ENCODE data around the gene GIPC2. TPM values are rescaled to one million over a fixed set of nuclear protein-coding genes. Genes with fewer than 3 reads are reported as not detected.
"Not testable (repeated sequence)": the region's sequence is repeated elsewhere in the genome, so short reads cannot be mapped to it uniquely, and the experiment has no call there.

The GIPC2 gene
- total RNA-seq, 4 donors from 2014 or later: 4.2 to 5.9 (median 4.5) TPM

DNA sequence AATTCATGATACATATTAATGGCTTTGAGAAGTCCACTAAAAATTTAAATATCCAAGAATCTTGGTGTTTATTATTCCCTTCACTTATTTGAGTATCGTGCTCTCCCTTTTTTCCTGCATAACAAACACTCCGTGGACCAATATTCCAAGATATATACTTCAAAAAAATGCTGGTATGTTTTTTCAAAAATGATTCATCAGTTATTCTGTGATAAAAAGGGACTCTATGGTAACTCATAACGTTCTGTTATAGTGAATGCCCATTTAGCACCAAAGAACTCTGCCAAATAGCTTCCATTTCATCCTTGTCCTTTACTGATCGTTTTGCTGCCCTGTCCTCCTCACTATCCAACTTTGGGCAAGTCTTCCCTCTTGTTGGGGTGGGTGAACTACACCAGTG, 12.9 kb downstream of the GIPC2 start:
- Histone ChIP-seq H3K27me3 (no peaks in the 10 kb centered on the region), H3K4me3 (no peak overlapping the region), H3K4me1 (no peaks in the 10 kb centered on the region), H3K27ac (no peak overlapping the region), H3K9me3 (no peaks in the 10 kb centered on the region), H3K36me3 (no peaks in the 10 kb centered on the region)
- TF ChIP-seq POLR2AphosphoS5 (IDR thresholded peaks at IDR 0.05) (no peak), EP300 (IDR thresholded peaks at IDR 0.05) (no peak), POLR2A (IDR thresholded peaks at IDR 0.05) (no peak), CTCF (IDR thresholded peaks at IDR 0.05) (no peak)
- no peak for DNase-seq (ENCODE audit: low spot score in 2 of 2)
- WGBS: 86% methylated on average over 4 of the region's 4 CpGs

DNA sequence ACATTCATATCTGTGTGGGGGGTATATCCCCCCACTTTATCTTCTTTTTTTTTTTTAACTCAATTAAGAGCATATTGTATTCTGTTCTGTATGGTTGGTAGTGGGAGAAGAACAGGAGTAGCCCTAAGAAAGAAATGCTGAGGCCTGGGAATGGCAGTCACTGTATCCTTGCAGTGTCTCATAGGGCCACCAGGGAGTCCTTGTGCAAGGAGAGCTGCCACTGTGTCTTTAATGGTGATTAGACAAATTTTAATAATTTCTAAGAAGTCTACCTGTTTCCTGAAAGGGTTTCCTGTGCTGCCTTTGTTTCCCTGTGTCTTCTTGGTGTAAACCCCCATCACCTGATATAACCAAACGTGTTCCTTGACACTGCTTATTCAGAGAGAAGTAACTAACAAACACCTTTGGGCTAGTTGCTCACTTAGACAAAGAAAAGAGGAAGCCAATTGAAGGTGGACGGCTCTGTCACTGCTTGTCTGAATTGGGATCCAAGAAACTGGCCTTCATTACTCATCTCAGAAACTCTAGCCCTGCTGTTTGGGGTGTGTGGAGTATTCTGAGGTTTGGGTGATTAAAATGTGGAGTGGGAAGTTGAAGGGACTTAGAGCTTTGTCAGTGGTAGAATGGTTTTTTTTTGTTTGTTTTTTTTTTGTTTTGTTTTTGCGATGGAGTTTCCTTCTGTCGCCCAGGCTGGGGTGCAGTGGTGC, 15.2 kb downstream of the GIPC2 start:
- H3K27ac ChIP-seq: no peak overlapping the region
- TF ChIP-seq POLR2A (IDR thresholded peaks at IDR 0.05): no peak
- TF ChIP-seq POLR2AphosphoS5 (IDR thresholded peaks at IDR 0.05): no peak
- TF ChIP-seq CTCF (IDR thresholded peaks at IDR 0.05): no peak
- no peak for TF ChIP-seq EP300 (IDR thresholded peaks at IDR 0.05)
- H3K4me1 ChIP-seq: no peaks in the 10 kb centered on the region
- H3K9me3 ChIP-seq: no peaks in the 10 kb centered on the region
- WGBS: 83% methylated on average over 4 of the region's 4 CpGs
- H3K36me3 ChIP-seq: no peaks in the 10 kb centered on the region
- DNase-seq (ENCODE audit: low spot score in 2 of 2): no peak
- H3K27me3 ChIP-seq: no peaks in the 10 kb centered on the region
- no peak overlapping the region for H3K4me3 ChIP-seq

DNA sequence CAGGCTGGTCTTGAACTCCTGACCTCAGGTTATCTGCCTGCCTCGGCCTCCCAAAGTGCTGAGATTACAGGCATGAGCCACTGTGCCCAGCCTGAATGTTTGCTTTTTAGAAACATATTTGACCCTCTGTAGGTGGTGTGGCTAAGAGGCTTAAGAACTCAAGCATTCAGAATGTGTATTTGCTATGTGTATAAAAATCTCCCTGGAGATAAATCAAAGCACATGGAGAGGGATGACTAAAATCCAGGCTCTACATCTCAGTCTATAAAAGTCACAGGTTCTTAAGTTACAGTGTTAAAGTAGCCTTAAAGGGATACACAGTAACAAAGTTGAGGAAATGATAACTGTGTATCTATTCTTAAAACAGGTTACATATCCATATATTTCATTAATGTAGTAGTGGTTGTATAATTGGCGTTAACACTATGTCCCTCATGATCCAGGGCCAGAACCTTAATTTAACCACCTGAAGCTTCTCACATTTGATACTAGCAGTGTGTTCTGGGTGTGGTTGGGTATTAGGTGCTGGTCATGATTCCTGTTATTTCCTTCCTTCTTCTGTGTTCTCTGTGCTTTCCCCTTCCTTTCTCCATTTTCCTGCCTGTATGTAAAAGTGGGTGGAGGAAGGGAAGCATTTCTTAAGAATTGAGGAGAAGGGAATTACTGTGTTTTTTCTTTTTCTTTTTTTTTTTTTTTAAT, 16.2 kb downstream of the GIPC2 start:
- no peaks in the 10 kb centered on the region for H3K27me3 ChIP-seq
- H3K27ac ChIP-seq: no peak overlapping the region
- TF ChIP-seq CTCF (IDR thresholded peaks at IDR 0.05) (no peak), EP300 (IDR thresholded peaks at IDR 0.05) (no peak), POLR2A (IDR thresholded peaks at IDR 0.05) (no peak), POLR2AphosphoS5 (IDR thresholded peaks at IDR 0.05) (no peak)
- no peaks in the 10 kb centered on the region for H3K9me3 ChIP-seq
- WGBS: 83% methylated on average over 2 of the region's 2 CpGs
- H3K4me3 ChIP-seq: no peak overlapping the region
- no peaks in the 10 kb centered on the region for H3K36me3 ChIP-seq
- no peaks in the 10 kb centered on the region for H3K4me1 ChIP-seq
- DNase-seq (ENCODE audit: low spot score in 2 of 2): no peak

DNA sequence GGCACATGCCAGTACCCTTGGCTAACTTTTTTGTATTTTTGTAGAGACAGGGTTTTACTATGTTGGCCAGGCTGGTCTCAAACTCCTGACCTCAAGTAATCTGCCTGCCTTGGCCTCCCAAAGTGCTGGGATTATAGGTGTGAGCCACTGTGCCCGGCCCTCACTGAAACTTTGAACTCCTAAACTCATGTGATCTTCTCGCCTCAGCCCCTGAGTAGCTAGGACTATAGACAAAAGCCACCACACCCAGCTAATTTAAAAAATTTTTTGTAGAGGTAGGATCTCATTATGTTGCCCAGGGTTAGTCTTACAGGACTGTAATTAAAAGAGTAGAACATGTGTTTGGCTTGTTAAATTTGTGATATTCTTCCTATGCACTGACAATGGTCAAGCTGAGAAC, 19.1 kb downstream of the GIPC2 start:
- H3K4me1 ChIP-seq; H3K36me3 ChIP-seq; H3K4me3 ChIP-seq; H3K9me3 ChIP-seq; H3K27ac ChIP-seq; DNase-seq (ENCODE audit: low spot score in 2 of 2); H3K27me3 ChIP-seq: not testable (repeated sequence)
- WGBS: 92% methylated on average over 2 of the region's 2 CpGs

- Histone ChIP-seq H3K27me3 (no peaks in the 10 kb centered on the region), H3K9me3 (no peaks in the 10 kb centered on the region), H3K36me3 (no peaks in the 10 kb centered on the region), H3K4me3 (no peak overlapping the region), H3K27ac (no peak overlapping the region), H3K4me1 (peaks cover 2% of the 10 kb centered on the region)
- TF ChIP-seq POLR2AphosphoS5 (IDR thresholded peaks at IDR 0.05): no peak
- no peak for TF ChIP-seq CTCF (IDR thresholded peaks at IDR 0.05)
- no peak for TF ChIP-seq POLR2A (IDR thresholded peaks at IDR 0.05)
- TF ChIP-seq EP300 (IDR thresholded peaks at IDR 0.05): no peak
- DNase-seq (ENCODE audit: low spot score in 2 of 2): no peak
- 79% methylated on average over 3 of the region's 3 CpGs for WGBS
Observed at GRCh38 chr1:78068681-78069283, 23.0 kb downstream of the GIPC2 start.

Data from suprapubic skin (tissue), 4 donors.